ENCODE measurements around the gene MCMBP.

MCMBP gene

GRCh38 chr10:119783665-119784027 is 89.0 kb downstream of the MCMBP start:
- DNase-seq (ENCODE audit: low spot score), result no peak

GRCh38 chr10:119782981-119783664 is 89.5 kb downstream of the MCMBP start:
- DNase-seq (ENCODE audit: low spot score), result no peak

GRCh38 chr10:119781498-119781897 is 91.1 kb downstream of the MCMBP start:
- DNase-seq (ENCODE audit: low spot score), result no peak

GRCh38 chr10:119780879-119781480 is 91.7 kb downstream of the MCMBP start:
- DNase-seq (ENCODE audit: low spot score), result no peak

Data from COLO829 (cell line).